ENCODE measurements around the gene PRR3.

The PRR3 gene

GRCh38 chr6:30537931-30538330 lies 19.2 kb upstream of the PRR3 start:
- DNase-seq, result no peak

GRCh38 chr6:30541515-30542403 lies 15.3 kb upstream of the PRR3 start:
- DNase-seq, result peak; percentile 77

GRCh38 chr6:30542404-30542725 lies 14.7 kb upstream of the PRR3 start:
- DNase-seq, result no peak

GRCh38 chr6:30542915-30543314 lies 14.2 kb upstream of the PRR3 start:
- no peak for DNase-seq

- no peak for DNase-seq
These were observed 13.3 kb upstream of the PRR3 start for GRCh38 chr6:30543821-30544220.

GRCh38 chr6:30544666-30545272 lies 12.3 kb upstream of the PRR3 start:
- DNase-seq, result peak; percentile 14

- DNase-seq, result no peak
These were observed 9.6 kb upstream of the PRR3 start for GRCh38 chr6:30547454-30547853.

GRCh38 chr6:30548375-30548774 lies 8.7 kb upstream of the PRR3 start:
- DNase-seq, result no peak

- no peak for DNase-seq
These were observed 2.7 kb upstream of the PRR3 start for GRCh38 chr6:30554404-30554803.

- DNase-seq, result no peak
These were observed 1.9 kb upstream of the PRR3 start for GRCh38 chr6:30554962-30555815.

- no peak for DNase-seq
These were observed 1.4 kb upstream of the PRR3 start for GRCh38 chr6:30555816-30556065.

- peak; percentile 100 for DNase-seq
These were observed 809 bp upstream of the PRR3 start, which contains the start of gene GNL1 for GRCh38 chr6:30556066-30556905. GNL1 (minus strand) TSS chr6:30556489; CDS start chr6:30556203, 286 bp downstream.

GRCh38 chr6:30557683-30557981 lies 537 bp downstream of the PRR3 start:
- no peak for DNase-seq

- DNase-seq, result no peak
These were observed 3.8 kb downstream of the PRR3 start for GRCh38 chr6:30560930-30561329.

- no peak for DNase-seq
These were observed 5.7 kb downstream of the PRR3 start for GRCh38 chr6:30562470-30563425.

GRCh38 chr6:30564114-30564513 lies 7.0 kb downstream of the PRR3 start:
- DNase-seq, result no peak

GRCh38 chr6:30565772-30566171 lies 8.7 kb downstream of the PRR3 start:
- no peak for DNase-seq

- DNase-seq, result peak; percentile 68
These were observed 11.2 kb downstream of the PRR3 start for GRCh38 chr6:30568245-30568644.

- DNase-seq, result no peak
These were observed 13.2 kb downstream of the PRR3 start for GRCh38 chr6:30570263-30570662.

- no peak for DNase-seq
These were observed 13.6 kb downstream of the PRR3 start for GRCh38 chr6:30570740-30571074.

GRCh38 chr6:30571075-30571761 lies 14.1 kb downstream of the PRR3 start, which contains the start of gene ABCF1:
ABCF1 (plus strand) TSS chr6:30571442; CDS start chr6:30571488, 46 bp downstream.
- peak; percentile 99 for DNase-seq
